ENCODE measurements around the gene NCAM1.

DNA sequence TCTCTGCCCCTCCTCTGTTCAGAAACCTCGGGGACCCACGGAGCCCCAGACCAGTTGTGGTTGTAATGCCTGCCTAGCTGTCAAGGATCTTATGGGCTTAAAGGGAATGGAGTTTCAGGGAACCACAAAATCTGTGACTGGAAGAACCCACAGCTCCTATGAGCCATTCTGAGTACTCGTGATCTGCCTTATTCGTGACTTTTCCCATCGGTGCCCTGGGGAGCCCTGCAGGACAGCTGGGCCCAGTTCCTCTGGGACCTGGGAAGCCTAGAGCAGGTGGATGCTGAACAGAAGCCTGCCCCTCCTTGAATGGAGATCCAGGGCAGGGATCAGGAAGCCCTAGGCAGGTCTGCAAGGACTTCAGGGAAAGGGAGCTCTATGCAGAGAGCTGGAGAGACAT, 311.1 kb downstream of the NCAM1 start:
- TF ChIP-seq YY1 (IDR thresholded peaks at IDR 0.05; ENCODE audit: insufficient read depth, insufficient read length) (no peak), ZNF274 (IDR thresholded peaks at IDR 0.05; ENCODE audit: low read depth, low read length) (no peak), SUZ12 (IDR thresholded peaks at IDR 0.05; ENCODE audit: extremely low read depth, insufficient read depth, insufficient read length) (no peak)
